Panc1 (cell line): Measurements from ENCODE around the gene TBC1D10A. TPM values are rescaled to one million over a fixed set of nuclear protein-coding genes. Genes with fewer than 3 reads are reported as not detected.

Source experiments
- ATAC-seq: fragments of 200-7000 bp; cut with Tn5 transposase; 2 replicates; pipeline ENCODE4 v1.9.1; 2020; ENCODE audit warnings: mild to moderate bottlenecking, moderate library complexity
- BruUV-seq: library from RNA; stranded (reverse); fragments of 400-500 nt; replicated peaks from 2 replicates; lab custom pipeline; 2021; lab: Mats Ljungman, UMichigan
- CTCF ChIA-PET: fragments of 300-600 bp; sonication (Branson Sonifier 250); formaldehyde crosslinking; loops from one replicate; lab custom pipeline; 2022; ENCODE audit warnings: antibody characterized with exemption; lab: Charles Lee
- POLR2A ChIA-PET: fragments of 300-600 bp; sonication (Branson Sonifier 250); formaldehyde crosslinking; loops from one replicate; lab custom pipeline; 2022; ENCODE audit warnings: antibody characterized with exemption; lab: Charles Lee
- DNase-seq: peaks from one replicate; pipeline ENCODE4 v3.0.0-alpha.2; 2010; ENCODE audit warnings: low read depth, low spot score
- H3K27ac ChIP-seq: 2 replicates; pipeline ENCODE4 v1.5.1; 2011; ENCODE audit warnings: mild to moderate bottlenecking, low read length, inconsistent platforms
- H3K27me3 ChIP-seq: fragments of 200-500 bp; sonication (Bioruptor generic); 2 replicates; pipeline ENCODE4 v1.6.0; 2014; ENCODE audit warnings: low read length, inconsistent platforms; ENCODE audit not compliant: control insufficient read depth, insufficient read depth
- H3K36me3 ChIP-seq: fragments of 200-500 bp; sonication (Bioruptor generic); 2 replicates; pipeline ENCODE4 v1.5.1; 2014; ENCODE audit warnings: inconsistent platforms, mild to moderate bottlenecking, low read length, moderate library complexity; ENCODE audit not compliant: control insufficient read depth, insufficient read depth
- H3K4me1 ChIP-seq: 2 replicates; pipeline ENCODE4 v1.5.1; 2011; ENCODE audit warnings: inconsistent platforms, mild to moderate bottlenecking, low read length, moderate library complexity; ENCODE audit not compliant: control insufficient read depth, insufficient read depth
- H3K4me3 ChIP-seq, 2 experiments: 2 replicates each; pipeline ENCODE4 v1.5.1; 2011 to 2012; ENCODE audit warnings: low read depth in 2 of 2, low read length in 2 of 2, mild to moderate bottlenecking in 2 of 2, inconsistent platforms in 1 of 2, moderate library complexity in 1 of 2
- H3K9me3 ChIP-seq: fragments of 200-500 bp; sonication (Bioruptor generic); 2 replicates; pipeline ENCODE4 v1.5.1; 2014; ENCODE audit warnings: low read depth, mild to moderate bottlenecking, inconsistent platforms, low read length, moderate library complexity; ENCODE audit not compliant: control insufficient read depth, insufficient read depth
- POLR2AphosphoS5 ChIP-seq: IDR thresholded peaks from 2 replicates; pipeline ENCODE4 v1.6.1; 2012; ENCODE audit warnings: mild to moderate bottlenecking, low read depth, low read length, moderate library complexity
- REST ChIP-seq, 2 experiments: IDR thresholded peaks; 2 replicates each; pipeline ENCODE4 v1.6.1; 2011 to 2012; ENCODE audit warnings: low read depth in 2 of 2, control low read depth in 1 of 2, low read length in 1 of 2, mild to moderate bottlenecking in 1 of 2, moderate library complexity in 1 of 2; ENCODE audit not compliant: insufficient read depth in 1 of 2
- SIN3A ChIP-seq: IDR thresholded peaks from 2 replicates; pipeline ENCODE4 v1.6.1; 2012; ENCODE audit warnings: low read depth, mild to moderate bottlenecking, low read length, moderate library complexity, borderline replicate concordance; ENCODE audit not compliant: insufficient read depth
- TCF7L2 ChIP-seq: IDR thresholded peaks from 2 replicates; pipeline ENCODE4 v1.6.1; 2011; ENCODE audit warnings: mild to moderate bottlenecking, low read depth, low read length, inconsistent platforms
- in situ Hi-C: cut with HindIII; loops from 2 replicates; pipeline ENCODE4 v1.10.0; 2016; ENCODE audit warnings: low sequenced_read_pairs, low pct_unique_long_range_greater_than_20kb
- intact Hi-C: fragments of 100-400 bp; cut with micrococcal nuclease; formaldehyde crosslinking; loops from one replicate; pipeline ENCODE4 v1.10.0; 2022; ENCODE audit not compliant: unreplicated experiment
- total RNA-seq: library from RNA; stranded (reverse); gene quantifications from one replicate; pipeline ENCODE4 v1.2.1, GENCODE V29; 2021; ENCODE audit not compliant: unreplicated experiment
- TF ChIP-seq, protein P1 (sequence below): fragments of 450-650 bp; IDR thresholded peaks from 2 replicates; pipeline ENCODE4 v1.5.1; 2017; ENCODE audit warnings: mild to moderate bottlenecking

TBC1D10A gene
- total RNA-seq, 1 experiment from 2014 or later = 14.9 TPM

DNA sequence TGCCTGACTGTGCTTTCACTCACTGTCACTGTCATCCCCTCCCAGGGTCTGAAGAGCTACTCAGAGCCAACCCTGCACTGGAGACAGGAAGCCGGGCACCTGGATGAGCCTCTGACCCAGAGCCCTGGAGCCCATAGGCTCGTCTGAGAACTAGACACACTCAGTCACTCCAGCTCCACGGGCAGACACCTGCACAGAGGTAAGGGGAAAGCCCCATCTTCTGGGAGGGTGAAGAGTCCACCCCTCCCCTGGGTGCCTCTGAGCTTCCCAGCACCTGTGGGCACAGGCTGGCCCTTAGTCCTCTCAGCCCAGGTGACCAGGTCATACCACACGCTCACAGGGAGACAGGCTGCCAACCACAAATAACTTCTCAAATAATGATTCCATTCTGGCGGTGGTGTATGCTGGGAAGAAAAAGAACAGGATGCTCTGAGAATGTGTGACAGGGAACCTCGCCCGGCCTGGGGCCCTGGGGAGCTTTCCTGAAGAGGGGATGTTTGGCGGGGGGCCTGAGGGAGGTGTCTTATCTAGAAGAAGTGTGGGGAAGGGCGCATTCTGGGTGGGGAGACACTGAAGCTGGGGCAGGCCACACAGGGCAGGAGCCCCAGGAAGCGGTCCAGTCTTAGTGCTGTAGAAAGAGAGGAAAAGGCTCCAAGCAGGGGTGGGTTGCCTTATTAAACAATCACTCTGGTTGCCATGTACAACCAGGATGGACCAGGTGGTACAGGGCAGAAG lies 35.3 kb upstream of the TBC1D10A start:
- ChIA-PET CTCF (interaction anchor here (0.6 kb wide), 1 partner anchor 107 kb away, joined by 8 read pairs; no protein-coding TSS in a partner anchor), POLR2A (no interaction called here)
- intact Hi-C loops (no loop called here), in situ Hi-C loops (no loop called here)
- BruUV-seq = no TSS peak
- Histone ChIP-seq H3K4me3 (no peak overlapping the region), H3K27ac (no peak overlapping the region), H3K36me3 (no peaks in the 10 kb centered on the region), H3K27me3 (no peaks in the 10 kb centered on the region), H3K4me1 (no peaks in the 10 kb centered on the region), H3K9me3 (no peaks in the 10 kb centered on the region)
- TF ChIP-seq REST (IDR thresholded peaks at IDR 0.05; ENCODE audit: insufficient read depth in 1 of 2, low read depth in 2 of 2, low read length in 1 of 2) (no peak), POLR2AphosphoS5 (no peak), TCF7L2 (no peak), SIN3A (no peak)
- TF ChIP-seq, protein P1, sequence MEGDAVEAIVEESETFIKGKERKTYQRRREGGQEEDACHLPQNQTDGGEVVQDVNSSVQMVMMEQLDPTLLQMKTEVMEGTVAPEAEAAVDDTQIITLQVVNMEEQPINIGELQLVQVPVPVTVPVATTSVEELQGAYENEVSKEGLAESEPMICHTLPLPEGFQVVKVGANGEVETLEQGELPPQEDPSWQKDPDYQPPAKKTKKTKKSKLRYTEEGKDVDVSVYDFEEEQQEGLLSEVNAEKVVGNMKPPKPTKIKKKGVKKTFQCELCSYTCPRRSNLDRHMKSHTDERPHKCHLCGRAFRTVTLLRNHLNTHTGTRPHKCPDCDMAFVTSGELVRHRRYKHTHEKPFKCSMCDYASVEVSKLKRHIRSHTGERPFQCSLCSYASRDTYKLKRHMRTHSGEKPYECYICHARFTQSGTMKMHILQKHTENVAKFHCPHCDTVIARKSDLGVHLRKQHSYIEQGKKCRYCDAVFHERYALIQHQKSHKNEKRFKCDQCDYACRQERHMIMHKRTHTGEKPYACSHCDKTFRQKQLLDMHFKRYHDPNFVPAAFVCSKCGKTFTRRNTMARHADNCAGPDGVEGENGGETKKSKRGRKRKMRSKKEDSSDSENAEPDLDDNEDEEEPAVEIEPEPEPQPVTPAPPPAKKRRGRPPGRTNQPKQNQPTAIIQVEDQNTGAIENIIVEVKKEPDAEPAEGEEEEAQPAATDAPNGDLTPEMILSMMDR = no peak
- DNase-seq = no peak
- ATAC-seq = no peak

GRCh38 chr22:30358541-30358940 lies 31.8 kb upstream of the TBC1D10A start:
- no TSS peak for BruUV-seq
- POLR2A ChIA-PET = interaction anchor here (0.6 to 1.1 kb wide), 2 partner anchors 9 to 64 kb away, joined by 3 read pairs; no protein-coding TSS in a partner anchor
- intact Hi-C loops (no loop called here), in situ Hi-C loops (no loop called here)
- Histone ChIP-seq H3K4me1 (peaks cover 7% of the 10 kb centered on the region; the same call in 1 of the 2 replicates), H3K27me3 (no peaks in the 10 kb centered on the region), H3K36me3 (peaks cover 5% of the 10 kb centered on the region; the same call in 1 of the 2 replicates), H3K9me3 (no peaks in the 10 kb centered on the region), H3K4me3 (no peak overlapping the region), H3K27ac (no peak overlapping the region)
- CTCF ChIA-PET = no interaction called here
- TF ChIP-seq REST (IDR thresholded peaks at IDR 0.05; ENCODE audit: insufficient read depth in 1 of 2, low read depth in 2 of 2, low read length in 1 of 2) = no peak
- TF ChIP-seq TCF7L2 = no peak
- TF ChIP-seq, protein P1 = no peak
- TF ChIP-seq POLR2AphosphoS5 = no peak
- no peak for TF ChIP-seq SIN3A
- DNase-seq = no peak
- no peak for ATAC-seq
